Ishikawa (cell line): ENCODE measurements around the gene AGXT.
A peak's percentile ranks its signal among the peaks of the same experiment; 100 is the strongest.

ENCODE experiments used
- CEBPB ChIP-seq: IDR thresholded peaks from 2 replicates; pipeline ENCODE4 v1.6.1; 2012
- CREB1 ChIP-seq: IDR thresholded peaks from 2 replicates; pipeline ENCODE4 v1.6.1; 2012; ENCODE audit warnings: low read depth
- EGR1 ChIP-seq: IDR thresholded peaks from 2 replicates; pipeline ENCODE4 v1.6.1; 2012
- EP300 ChIP-seq: IDR thresholded peaks from 2 replicates; pipeline ENCODE4 v1.6.1; 2012; ENCODE audit warnings: borderline replicate concordance
- FOXM1 ChIP-seq: IDR thresholded peaks from 2 replicates; pipeline ENCODE4 v1.6.1; 2012; ENCODE audit warnings: low read depth, borderline replicate concordance
- NFIC ChIP-seq: IDR thresholded peaks from 2 replicates; pipeline ENCODE4 v1.6.1; 2012
- RAD21 ChIP-seq: IDR thresholded peaks from 2 replicates; pipeline ENCODE4 v1.6.1; 2012; ENCODE audit warnings: low read depth
- TAF1 ChIP-seq: IDR thresholded peaks from 2 replicates; pipeline ENCODE4 v1.6.1; 2012; ENCODE audit warnings: low read depth, mild to moderate bottlenecking
- TCF12 ChIP-seq: IDR thresholded peaks from 2 replicates; pipeline ENCODE4 v1.6.1; 2012; ENCODE audit warnings: low read depth
- TEAD4 ChIP-seq: IDR thresholded peaks from 2 replicates; pipeline ENCODE4 v1.6.1; 2012
- YY1 ChIP-seq: IDR thresholded peaks from 2 replicates; pipeline ENCODE4 v1.6.1; 2012; ENCODE audit warnings: low read depth
- ZBTB7A ChIP-seq: IDR thresholded peaks from 2 replicates; pipeline ENCODE4 v1.6.1; 2012; ENCODE audit warnings: low read depth
- TF ChIP-seq, protein P1 (sequence below): IDR thresholded peaks from 2 replicates; pipeline ENCODE4 v1.6.1; 2012
- TF ChIP-seq, protein P2 (sequence below): IDR thresholded peaks from 2 replicates; pipeline ENCODE4 v1.6.1; 2012; ENCODE audit warnings: low read depth, mild to moderate bottlenecking
- TF ChIP-seq, protein P3 (sequence below): IDR thresholded peaks from 2 replicates; pipeline ENCODE4 v1.6.1; 2012

Gene AGXT

DNA sequence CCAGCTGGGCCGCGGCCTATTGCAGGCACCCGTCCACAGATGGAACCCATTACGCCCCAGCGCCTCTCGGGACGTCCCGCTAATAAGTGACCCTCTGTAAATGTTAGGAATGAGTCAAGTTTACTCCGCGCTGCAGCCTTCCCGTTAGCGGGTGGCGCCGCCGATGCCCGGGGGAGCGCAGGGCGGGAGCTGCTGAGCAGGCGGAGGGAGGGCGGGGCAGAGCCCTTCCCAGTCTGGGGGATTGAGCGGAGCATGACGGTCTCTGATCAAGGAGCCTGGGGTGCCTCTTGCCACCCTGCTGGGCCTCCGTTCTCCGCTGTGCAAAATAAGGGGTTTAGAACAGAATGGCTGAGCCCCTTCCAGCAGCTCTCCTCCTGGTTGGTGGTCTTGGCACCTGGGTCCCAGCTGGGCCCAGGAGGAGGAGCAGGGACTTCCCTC lies 48.0 kb downstream of the AGXT start:
- 0 out of 2 replicates have a peak, but pooled peaks have one; percentile 20 for TF ChIP-seq RAD21
- TF ChIP-seq YY1: 0 out of 2 replicates have a peak, but pooled peaks have one; percentile 17
- TF ChIP-seq CEBPB: no peak
- TF ChIP-seq CREB1: no peak
- TF ChIP-seq NFIC: peak; percentile 91
- TF ChIP-seq TAF1: no peak
- TF ChIP-seq ZBTB7A: peak; percentile 73; the same call in 1 of the 2 replicates
- TF ChIP-seq, protein P1, sequence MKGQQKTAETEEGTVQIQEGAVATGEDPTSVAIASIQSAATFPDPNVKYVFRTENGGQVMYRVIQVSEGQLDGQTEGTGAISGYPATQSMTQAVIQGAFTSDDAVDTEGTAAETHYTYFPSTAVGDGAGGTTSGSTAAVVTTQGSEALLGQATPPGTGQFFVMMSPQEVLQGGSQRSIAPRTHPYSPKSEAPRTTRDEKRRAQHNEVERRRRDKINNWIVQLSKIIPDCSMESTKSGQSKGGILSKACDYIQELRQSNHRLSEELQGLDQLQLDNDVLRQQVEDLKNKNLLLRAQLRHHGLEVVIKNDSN: no peak
- TF ChIP-seq TEAD4: peak; percentile 33; the same call in 1 of the 2 replicates
- TF ChIP-seq EP300: peak; percentile 96
- peak; percentile 98 for TF ChIP-seq TCF12
- TF ChIP-seq, protein P2, sequence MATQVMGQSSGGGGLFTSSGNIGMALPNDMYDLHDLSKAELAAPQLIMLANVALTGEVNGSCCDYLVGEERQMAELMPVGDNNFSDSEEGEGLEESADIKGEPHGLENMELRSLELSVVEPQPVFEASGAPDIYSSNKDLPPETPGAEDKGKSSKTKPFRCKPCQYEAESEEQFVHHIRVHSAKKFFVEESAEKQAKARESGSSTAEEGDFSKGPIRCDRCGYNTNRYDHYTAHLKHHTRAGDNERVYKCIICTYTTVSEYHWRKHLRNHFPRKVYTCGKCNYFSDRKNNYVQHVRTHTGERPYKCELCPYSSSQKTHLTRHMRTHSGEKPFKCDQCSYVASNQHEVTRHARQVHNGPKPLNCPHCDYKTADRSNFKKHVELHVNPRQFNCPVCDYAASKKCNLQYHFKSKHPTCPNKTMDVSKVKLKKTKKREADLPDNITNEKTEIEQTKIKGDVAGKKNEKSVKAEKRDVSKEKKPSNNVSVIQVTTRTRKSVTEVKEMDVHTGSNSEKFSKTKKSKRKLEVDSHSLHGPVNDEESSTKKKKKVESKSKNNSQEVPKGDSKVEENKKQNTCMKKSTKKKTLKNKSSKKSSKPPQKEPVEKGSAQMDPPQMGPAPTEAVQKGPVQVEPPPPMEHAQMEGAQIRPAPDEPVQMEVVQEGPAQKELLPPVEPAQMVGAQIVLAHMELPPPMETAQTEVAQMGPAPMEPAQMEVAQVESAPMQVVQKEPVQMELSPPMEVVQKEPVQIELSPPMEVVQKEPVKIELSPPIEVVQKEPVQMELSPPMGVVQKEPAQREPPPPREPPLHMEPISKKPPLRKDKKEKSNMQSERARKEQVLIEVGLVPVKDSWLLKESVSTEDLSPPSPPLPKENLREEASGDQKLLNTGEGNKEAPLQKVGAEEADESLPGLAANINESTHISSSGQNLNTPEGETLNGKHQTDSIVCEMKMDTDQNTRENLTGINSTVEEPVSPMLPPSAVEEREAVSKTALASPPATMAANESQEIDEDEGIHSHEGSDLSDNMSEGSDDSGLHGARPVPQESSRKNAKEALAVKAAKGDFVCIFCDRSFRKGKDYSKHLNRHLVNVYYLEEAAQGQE: no peak
- peak; percentile 84 for TF ChIP-seq FOXM1
- TF ChIP-seq, protein P3, sequence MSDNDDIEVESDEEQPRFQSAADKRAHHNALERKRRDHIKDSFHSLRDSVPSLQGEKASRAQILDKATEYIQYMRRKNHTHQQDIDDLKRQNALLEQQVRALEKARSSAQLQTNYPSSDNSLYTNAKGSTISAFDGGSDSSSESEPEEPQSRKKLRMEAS: peak; percentile 22
- TF ChIP-seq EGR1: no peak

DNA sequence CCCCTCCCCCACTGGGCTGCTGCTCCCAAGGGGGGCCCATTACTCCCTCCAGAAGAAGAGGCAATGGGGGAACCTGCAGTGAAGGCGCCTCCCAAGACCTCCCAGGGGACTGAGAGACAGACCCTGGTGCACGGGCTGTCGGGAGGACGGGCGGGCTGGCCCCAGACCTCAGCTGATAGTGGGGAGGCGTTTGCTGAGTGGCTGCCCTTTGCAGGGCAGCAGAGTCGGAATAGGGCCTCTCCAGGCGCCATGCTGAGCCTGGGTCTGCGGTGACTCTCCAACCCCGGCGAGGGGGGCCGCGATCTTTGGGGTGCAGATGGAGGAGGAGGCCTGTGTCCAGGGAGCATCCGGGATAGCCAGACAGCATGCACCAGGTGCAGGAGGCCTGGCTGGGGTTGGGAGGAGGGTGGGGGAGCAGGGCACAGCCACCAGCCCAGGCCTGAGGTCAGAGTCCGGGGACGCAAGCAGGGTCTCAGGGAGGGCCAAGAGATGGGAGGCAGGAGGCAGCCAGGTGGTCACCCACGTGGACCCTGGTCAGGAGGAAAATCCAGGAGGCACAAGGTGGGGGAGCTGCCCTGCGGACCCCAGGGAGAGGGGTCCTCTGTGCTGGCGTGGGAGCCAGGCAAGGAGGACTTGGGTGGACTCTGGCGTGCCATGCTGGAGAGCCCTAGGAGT lies 48.5 kb downstream of the AGXT start:
- TF ChIP-seq EP300: peak; percentile 27; the same call in 1 of the 2 replicates
- no peak for TF ChIP-seq TEAD4
- TF ChIP-seq, protein P3: no peak; the same call in 1 of the 2 replicates
- 0 out of 2 replicates have a peak, but pooled peaks have one; percentile 1 for TF ChIP-seq YY1
- TF ChIP-seq, protein P2: no peak

DNA sequence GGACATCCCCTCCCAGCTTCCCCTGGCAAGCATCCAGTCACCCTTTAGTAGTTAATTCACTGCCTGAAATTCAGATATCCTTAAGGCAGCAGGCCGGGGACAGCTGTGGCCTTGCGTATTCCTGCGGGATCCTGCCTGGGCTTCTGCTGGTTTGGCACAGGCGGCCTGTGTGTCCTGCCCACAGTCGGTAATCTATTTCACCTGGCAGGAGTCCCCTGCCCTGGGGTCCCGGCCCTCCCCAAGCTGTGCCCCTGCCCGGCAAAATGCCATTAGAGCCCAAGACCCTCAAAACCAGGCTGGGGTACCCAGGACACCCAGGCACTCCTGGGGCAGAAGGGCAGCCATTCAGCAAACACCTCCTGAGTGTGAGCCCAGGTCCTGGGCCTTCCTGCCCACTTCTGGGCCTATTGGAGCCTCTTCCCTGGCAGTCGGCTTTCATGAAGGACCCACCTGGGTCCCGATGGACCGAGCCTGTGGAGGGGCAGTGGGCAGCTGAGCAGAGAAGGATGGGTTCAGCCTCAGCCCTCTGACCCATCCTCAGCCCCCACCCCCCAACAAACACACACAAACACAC lies 49.1 kb downstream of the AGXT start:
- no peak for TF ChIP-seq CREB1
- 0 out of 2 replicates have a peak, but pooled peaks have one; percentile 10 for TF ChIP-seq NFIC

DNA sequence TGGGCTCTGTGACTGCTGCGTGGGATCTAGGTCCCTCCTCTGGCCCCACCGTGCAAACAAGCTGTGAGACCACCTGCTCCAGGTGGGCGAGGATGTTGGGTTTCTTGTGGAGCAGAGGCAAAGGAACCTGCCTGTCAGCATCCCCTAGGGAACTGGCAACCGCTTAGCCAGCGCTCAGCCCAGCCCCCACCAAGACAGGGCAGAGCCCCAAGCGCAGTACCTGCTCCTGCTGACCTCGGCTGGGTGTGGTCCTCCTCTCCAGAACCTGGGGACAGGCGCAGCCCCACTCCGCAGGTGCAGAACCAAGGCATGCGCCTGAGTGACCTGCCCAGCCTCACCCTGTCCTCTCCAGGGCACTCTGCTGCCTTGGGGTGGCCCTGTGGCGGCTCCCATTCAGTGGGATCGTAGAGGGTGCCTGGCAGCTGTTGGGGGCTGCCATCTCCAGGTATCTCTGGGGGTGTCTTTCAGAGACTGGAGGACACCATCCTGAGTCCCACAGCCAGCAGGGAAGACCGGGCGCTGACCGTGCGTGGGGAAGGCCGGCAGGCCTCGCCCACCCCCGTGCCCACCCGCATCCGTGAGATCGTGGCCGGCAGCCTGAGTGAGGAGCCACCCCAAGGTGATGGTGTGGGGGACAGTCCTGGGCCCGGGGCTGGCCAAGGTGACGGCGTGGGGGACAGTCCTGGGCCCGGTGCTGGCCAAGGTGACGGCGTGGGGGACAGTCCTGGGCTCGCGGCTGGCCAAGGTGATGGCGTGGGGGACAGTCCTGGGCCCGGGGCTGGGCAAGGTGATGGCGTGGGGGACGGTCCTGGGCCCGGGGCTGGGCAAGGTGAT lies 49.9 kb downstream of the AGXT start:
- no peak for TF ChIP-seq EP300
- no peak for TF ChIP-seq RAD21
- TF ChIP-seq TCF12: no peak
- TF ChIP-seq, protein P2: no peak
- no peak for TF ChIP-seq CREB1
- TF ChIP-seq TAF1: no peak
- TF ChIP-seq ZBTB7A: no peak; the same call in 1 of the 2 replicates
- no peak for TF ChIP-seq NFIC
- TF ChIP-seq CEBPB: no peak
- TF ChIP-seq FOXM1: no peak
- no peak for TF ChIP-seq YY1
- no peak for TF ChIP-seq EGR1
- no peak for TF ChIP-seq TEAD4
- TF ChIP-seq, protein P1: no peak
- TF ChIP-seq, protein P3: no peak
